Endothelial cell of hepatic sinusoid (primary cell): ENCODE data around the gene LPP.

ENCODE experiments used
- in situ Hi-C: cut with HindIII; loops from 2 replicates; pipeline ENCODE4 v1.10.0; 2017; ENCODE audit warnings: low sequenced_read_pairs

Gene LPP

DNA sequence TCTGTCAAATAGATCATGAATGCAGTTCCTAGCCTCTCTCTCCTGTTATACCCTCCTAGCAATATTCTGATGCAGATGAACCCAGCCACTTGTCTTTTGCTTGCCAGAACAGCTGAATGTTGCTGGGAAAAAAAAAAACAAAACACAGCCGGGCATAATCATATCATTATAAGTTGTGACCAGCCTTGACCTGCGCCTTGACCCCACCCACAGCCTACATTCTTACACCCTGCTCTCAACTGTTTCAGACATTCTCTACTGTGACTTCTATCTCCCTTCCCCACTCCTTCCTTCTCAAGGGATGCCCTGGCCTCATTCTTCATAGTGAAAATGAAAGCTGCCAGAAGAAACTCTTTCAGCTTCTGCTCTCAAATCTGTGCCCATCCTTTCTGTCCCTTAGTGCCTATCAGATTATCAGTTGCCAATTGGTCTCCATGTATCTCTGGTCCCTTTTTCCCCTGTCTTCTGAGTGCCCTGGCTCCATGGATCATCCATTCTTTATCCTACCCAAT lies 628.7 kb downstream of the LPP start:
- in situ Hi-C loops = no loop called here

- in situ Hi-C loops = no loop called here
Observed at GRCh38 chr3:188786424-188786823, 632.5 kb downstream of the LPP start.

DNA sequence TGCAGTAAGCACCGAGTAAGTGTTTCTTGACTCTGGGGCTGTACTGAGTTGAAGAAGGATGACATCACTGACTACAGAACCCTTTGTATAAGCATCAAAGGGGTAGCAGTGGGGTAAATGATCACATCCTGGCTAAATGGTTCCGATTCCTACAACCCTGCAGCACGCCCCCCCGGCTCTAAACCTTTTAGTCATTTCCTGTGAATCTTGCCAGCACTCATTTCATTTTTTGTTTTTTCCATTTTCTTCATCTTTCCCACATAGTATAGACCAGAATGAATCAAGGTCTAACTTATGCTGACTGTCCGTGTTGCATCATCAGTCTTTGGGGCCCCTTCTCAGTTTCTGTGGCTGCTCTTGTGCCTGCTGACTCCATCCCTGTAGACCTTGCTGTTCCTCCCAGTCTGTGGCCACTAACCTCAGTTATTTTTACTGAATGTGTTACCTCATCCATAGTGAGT lies 634.7 kb downstream of the LPP start:
- in situ Hi-C loops = no loop called here

DNA sequence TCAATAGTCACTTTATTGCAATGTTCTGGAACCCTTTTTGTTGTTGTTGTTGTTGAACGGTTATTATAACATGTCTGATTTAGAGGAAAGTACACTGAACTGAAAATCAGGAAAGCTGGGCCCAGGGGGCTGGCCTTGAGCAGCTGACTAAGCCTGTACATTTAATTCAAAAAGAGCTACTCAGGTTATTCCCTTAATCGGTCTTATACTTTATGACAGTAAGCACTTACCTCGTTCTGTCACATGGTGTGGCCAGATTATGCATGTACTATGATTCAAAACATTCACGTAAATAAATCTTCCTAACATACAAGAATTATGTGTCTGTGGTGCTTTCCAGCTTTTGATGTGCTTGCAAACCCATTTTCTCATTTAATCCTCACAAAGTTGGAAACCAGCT lies 635.3 kb downstream of the LPP start:
- in situ Hi-C loops = no loop called here

DNA sequence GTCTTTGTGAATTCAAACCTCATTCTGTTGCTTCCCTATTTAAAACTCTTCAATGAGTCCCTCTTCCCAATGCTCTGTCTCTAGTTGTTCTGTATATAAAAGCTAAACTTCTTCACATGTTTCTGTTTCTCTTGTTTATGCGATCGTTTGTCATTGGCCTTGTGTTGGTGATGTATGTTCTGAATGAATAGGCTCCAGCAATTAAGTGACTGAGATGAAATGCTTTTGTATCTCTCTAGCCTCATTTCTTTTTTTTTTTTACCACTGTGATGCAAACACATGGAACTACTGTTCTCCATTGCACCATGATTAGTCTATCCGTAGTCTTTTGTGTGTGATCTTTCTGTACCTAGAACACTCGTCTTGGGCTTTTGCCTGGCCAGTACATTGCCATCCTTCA lies 637.4 kb downstream of the LPP start:
- in situ Hi-C loops = no loop called here

DNA sequence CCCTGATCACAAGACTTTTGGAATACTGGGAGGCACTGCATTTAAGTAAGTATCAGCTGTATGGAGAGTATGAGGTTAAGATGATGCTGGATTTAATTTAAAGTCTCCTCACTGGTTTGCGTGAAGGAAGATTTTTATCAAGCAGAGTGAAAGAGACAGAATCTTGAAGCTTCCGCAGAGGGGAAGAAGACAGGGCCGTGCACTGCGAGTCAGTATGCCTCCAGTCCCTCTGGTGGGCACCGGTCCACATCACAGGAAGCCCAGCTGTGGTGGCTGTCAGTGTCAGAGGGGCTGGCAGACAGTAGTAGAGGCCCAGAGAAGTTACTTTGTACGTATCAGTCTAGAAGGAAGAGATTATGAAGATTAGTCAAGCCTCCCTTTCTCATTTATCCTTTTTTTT lies 638.8 kb downstream of the LPP start:
- in situ Hi-C loops = no loop called here

- in situ Hi-C loops = no loop called here
Observed at GRCh38 chr3:188796122-188796631, 642.2 kb downstream of the LPP start.

- in situ Hi-C loops = no loop called here
Observed at GRCh38 chr3:188797045-188797444, 643.1 kb downstream of the LPP start.

DNA sequence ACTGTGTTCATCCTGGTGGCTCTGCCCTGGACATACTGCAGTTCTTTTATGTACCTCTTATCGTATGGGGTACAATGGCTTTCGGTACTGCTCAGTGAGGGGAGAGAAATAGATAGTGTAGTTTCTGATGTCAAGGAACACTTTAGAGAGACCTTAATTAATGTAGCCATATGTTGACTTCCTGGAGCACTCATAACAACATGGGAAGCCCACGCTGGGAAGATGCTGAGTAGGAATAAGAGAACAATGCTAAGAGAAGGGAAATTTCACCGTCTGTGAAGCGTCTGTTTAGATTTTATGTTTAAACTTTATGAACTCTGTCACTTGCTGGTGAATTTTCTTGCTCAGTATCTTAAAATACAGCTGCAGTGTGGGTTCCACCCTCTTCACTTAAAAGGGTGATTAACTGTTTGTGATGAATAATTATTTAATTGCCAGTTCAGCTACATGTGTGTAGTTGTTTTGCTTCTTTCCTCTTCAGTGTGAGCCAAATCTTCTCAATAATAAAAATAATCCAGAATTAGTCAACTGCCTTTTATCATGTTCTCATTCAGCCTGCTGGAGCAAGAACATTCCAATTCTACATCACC lies 644.7 kb downstream of the LPP start:
- in situ Hi-C loops = no loop called here

- in situ Hi-C loops = no loop called here
Observed at GRCh38 chr3:188801393-188801792, 647.4 kb downstream of the LPP start.

DNA sequence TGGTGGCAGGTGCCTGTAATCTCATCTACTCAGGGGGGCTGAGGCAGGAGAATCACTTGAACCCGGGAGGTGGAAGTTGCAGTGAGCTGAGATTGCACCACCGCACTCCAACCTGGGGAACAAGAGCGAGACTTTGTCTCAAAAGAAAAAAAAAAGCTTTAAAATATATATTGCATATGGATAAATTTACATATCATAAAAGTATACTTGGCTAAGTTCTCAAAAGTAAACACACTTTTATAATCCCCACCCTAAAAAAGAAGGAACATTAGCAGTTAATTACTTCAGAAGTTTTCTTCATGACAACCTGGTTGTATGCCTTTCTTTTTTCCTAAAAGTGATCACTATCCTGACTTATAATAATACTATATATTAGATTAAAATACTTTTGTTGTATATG lies 648.7 kb downstream of the LPP start:
- in situ Hi-C loops = no loop called here

- in situ Hi-C loops = no loop called here
Observed at GRCh38 chr3:188807006-188807405, 653.0 kb downstream of the LPP start.

GRCh38 chr3:188812198-188812597 lies 658.2 kb downstream of the LPP start:
- in situ Hi-C loops = no loop called here

GRCh38 chr3:188814581-188814980 lies 660.6 kb downstream of the LPP start:
- in situ Hi-C loops = no loop called here

DNA sequence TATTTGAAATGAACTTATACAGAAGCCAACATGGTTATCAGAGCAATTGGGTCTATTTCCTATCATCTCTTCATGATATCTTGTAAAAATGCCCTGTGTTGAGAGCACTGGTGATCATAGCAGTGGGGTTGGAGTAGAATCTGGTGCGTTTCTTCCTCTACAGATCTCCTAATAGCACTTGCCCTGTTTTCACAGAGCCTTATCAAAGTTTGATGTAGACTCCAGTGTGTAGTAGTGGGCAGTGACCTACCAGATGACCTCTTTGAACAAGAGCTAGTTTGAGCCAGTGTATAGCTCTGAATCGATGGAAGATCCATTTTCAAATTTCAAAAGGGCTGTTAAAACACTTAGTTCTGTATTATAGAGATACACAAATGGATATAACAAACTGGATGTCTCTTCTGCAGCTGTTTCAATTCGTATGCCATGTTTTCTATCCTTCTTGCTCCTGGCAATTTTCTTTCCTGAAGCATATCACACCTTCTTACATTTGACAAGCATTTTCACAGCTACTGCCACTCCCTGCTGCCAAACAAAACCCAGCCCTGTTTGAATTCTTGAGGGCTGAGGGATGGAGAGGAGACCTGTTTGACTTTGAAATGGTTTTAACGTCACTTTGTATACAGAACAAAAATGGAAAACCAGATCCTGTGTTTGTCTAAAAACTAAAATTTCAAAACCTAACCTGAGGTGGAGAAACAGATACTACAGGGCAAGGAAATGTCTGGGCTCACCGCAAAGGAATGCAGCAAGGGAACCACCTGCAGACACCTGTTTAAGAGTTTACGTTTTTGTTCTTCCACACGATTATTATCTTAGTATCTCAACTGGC lies 663.4 kb downstream of the LPP start:
- in situ Hi-C loops = no loop called here

DNA sequence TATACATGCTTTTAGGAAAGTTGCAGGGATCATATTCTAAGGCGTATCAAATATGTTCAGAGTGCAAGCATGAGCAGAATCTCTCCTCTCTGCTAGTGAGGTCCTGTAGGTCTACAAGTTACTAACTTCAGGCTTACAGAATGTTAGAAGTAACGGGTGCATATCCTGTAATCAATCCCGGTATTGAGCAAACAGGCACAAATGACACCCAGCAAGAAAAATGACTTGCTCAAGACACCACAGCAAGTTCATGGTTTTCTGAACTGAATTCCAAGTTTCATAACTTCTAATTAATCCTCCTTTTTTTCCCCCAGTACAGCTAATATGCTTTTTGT lies 663.9 kb downstream of the LPP start:
- in situ Hi-C loops = no loop called here

- in situ Hi-C loops = no loop called here
Observed at GRCh38 chr3:188818282-188818681, 664.3 kb downstream of the LPP start.

- in situ Hi-C loops = loop anchor here (5.0 kb wide), 2 partner anchors 47 to 58 kb away; no protein-coding TSS in a partner anchor
Observed at GRCh38 chr3:188819939-188820338, 666.0 kb downstream of the LPP start.

- in situ Hi-C loops = loop anchor here (5.0 kb wide), 2 partner anchors 45 to 60 kb away; no protein-coding TSS in a partner anchor
Observed at GRCh38 chr3:188822004-188822403, 668.0 kb downstream of the LPP start.

DNA sequence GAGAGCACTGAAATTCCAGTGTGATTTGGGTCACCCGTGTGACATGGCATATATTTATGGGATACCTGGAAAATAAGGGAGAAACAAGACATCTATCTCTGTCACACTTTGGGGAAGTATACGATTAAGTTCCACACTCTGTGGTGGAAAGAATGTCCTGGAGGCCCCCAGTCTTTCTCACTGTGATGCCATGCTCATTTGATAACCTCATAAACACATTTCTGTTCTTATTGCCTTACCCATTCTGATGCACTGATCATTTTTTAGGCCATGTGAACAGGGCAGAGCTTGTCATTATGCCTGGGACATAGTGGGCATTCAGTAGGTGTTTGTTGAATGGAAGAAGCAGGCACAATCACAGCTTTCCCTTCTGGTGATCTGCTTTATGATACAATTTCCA lies 668.5 kb downstream of the LPP start:
- in situ Hi-C loops = loop anchor here (5.0 kb wide), 2 partner anchors 45 to 60 kb away; no protein-coding TSS in a partner anchor

- in situ Hi-C loops = loop anchor here (5.0 kb wide), 2 partner anchors 43 to 62 kb away; no protein-coding TSS in a partner anchor
Observed at GRCh38 chr3:188824566-188824965, 670.6 kb downstream of the LPP start.

GRCh38 chr3:188825901-188826300 lies 671.9 kb downstream of the LPP start:
- in situ Hi-C loops = no loop called here
